IPS-NIHi11 (cell line): ENCODE results near the gene TXNDC9.
"Not testable (repeated sequence)": the region's sequence is repeated elsewhere in the genome, so short reads cannot be mapped to it uniquely, and the experiment has no call there.

ENCODE experiments used
- DNase-seq: peaks from one replicate; pipeline ENCODE4 v3.0.0; 2012; ENCODE audit warnings: mixed read lengths, low spot score

Gene TXNDC9

DNA sequence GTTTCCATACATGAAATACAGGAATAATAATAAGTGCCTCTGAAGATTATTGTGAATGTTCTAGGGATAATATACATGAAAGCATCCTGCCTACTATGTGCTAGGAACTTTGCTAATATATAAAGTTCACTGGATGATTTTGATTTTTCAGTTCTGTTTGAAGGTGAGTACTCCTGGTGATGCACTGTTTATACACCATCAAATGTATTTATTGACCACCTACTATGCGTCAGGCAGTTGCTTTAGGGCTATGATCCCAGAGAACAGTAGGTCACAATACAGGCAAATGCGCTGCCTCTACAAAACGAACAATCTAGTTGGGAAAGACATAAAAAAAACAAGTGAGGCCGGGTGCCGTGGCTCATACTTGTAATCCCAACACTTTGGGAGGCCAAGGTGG, 10.7 kb downstream of the TXNDC9 start:
- DNase-seq = no peak

DNA sequence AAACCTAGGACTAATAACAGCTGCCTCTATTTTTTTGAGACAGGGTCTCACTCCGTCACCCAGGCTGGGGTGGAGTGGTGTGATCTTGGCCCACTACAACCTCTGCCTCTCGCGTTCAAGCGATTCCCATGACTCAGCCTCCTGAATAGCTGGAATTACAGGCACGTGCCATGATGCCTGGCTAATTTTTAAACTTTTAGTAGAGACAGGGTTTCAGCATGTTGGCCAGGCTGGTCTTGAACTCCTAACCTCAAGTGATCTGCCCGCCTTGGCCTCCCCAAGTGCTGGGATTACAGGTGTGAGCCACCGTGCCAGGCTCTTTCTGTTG, 18.3 kb downstream of the TXNDC9 start:
- not testable (repeated sequence) for DNase-seq

DNA sequence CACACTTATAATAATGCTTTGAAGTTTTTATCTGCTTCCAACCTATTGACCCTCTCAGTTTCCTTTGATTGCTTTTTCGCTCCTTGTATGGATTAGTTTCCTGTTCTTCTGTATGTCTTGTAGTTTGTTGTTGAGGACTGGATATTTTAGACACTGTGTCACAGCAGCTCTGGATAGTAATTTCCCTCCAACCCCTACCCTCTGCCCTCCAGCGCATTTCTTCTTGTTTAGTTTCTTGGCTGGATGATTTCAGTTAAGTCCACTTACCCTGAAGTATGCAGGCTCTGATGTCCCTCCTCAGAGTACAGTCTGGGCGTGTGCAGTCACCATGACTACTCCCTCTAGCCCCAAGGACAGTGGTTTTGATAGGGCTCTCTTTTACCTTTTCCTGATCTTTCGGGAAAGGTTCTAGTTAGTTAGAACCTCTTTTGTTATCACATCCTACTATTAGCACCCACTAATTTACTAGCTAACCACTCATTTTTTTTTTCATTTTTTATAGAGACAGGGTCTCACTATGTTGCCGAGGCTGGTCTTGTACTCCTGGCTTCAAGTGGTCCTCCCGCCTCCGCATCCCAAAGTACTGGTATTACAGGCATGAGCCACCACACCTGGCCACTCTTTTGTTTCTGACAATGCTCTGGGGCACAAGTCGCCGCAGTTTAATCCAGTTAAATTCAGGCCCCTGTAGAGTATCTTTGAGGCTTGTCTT, 18.8 kb downstream of the TXNDC9 start:
- DNase-seq = no peak

DNA sequence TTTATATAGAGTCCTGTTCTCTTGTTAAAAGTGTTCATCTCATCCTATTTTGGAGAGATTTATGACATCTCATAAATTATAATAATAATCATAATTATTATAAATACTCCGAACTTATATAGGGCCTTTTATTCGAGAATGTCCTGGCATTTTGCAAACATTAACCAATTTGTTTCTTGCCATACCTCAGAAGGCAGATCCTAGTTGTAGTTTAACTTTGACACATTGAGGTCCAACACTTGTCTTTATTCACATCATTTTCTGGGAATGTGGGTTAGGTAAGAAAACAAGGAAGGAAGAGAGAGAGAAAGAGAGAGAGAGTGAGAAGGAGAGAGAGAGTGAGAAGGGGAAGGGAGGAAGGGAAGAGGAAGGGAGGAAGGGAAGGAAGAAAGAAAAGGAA, 35.0 kb downstream of the TXNDC9 start, which contains the start of gene LYG1:
Gene LYG1 (minus strand): TSS at position 101 of the 400 bp plus-strand sequence. CDS start 5,527 bp downstream, outside the sequence.
- DNase-seq = not testable (repeated sequence)

DNA sequence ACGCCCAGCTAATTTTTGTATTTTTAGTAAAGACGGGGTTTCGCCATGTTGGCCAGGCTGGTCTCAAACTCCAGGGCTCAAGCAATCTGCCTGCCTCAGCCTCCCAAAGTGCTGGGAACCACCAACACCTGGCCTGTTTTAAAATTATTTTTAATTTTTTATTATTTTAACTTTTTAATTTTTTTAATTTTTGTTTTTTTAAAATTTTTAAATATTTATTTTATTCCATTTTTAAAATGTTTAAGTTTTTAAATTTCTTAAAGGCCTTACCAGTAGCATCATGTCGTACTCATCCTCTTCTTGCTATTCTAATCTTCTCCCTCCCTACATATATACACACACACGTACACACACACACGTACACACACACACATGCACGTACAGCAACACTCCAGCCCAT, 36.6 kb downstream of the TXNDC9 start:
- DNase-seq = no peak

DNA sequence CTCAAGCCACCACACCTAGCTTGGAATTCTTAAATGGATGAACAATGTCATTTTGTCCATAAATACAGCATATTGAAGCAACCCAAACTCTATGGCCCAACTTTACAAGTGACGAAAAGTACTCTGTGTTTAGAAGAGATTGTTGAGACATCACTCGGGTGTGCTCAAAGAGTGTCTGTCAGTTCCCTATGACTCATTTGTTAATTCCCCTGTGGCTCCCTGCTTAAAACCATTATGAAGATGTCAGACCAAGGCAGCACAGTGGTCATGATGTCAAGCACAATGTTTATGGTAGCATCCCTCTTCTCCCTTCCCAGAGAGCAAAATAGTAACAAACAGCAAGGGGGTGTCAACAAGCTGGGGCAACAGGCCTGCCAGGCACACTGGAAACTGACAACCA, 38.1 kb downstream of the TXNDC9 start:
- DNase-seq = no peak

DNA sequence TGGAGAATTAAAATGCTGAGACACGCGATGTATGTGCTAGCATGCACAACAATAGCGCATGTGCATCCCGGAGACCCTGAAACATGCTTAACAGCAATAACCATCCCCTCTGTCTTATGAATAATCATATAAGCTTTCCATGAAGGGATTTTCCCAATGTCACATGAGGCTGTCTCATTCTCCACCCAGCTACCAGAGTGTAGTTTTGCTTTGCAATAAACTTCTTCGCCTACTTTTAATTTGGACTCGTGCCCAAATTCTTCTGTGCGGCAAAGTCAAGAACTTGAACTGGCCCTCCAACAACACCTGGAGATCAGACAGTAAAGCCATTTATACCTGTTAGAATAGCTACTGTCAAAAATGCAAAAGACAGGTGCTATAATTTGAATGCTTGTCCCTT, 50.6 kb downstream of the TXNDC9 start:
- no peak for DNase-seq

DNA sequence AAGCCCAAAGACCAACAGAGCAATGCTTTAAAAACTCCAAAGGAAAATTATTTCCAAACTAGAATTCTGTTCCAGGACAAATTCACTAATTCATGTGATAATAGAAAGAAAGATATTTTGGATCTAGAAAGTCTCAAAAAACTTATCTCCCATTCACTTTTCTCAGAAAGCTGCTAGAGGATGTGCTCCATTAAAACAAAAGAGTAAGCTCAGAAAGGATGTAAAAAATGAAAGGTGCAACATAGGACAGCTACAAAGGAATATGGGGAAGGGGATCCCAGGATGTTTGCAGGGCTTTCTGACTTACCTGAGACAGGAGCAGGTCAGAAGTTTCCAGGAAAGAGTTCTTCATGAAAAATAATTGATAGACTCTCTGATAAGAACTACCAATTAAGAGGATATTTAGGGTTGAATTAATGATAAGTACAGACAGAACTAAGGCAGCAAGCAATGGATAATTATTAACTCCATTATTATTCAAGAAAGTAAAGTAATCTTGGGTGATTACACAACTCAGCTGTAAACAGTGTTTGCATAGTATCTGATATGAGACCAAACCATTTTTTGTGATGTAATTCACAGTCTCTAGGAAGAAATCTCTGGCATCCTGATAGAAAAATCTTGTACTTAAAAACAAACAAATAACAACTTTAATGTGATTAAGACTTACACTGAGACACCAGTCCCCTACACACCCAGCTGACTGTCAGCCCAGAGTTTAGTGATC, 56.0 kb downstream of the TXNDC9 start:
- no peak for DNase-seq

DNA sequence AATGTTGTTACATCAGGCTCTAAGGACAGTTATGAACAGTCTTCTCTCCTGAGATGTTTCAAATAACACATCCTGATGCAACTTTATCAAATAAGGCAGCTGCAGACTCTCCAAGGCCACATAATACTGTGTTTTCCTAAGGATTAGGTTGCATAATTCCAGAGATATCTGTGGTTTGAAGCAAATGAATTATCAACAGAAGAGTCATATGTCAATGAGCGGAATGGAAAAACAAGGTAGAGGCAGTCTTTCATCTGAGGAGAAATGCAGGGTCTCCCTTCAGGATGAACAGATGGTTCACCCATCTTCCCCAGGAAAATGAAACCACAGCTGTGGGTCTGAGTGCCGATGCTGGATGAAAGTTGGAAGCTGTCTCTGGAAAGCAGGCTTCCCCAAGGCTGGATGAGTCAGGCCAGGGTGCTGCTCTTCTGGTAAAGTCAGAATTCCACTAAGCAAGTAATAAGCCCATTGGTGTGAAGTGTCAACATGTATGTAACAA, 57.3 kb downstream of the TXNDC9 start:
- no peak for DNase-seq

DNA sequence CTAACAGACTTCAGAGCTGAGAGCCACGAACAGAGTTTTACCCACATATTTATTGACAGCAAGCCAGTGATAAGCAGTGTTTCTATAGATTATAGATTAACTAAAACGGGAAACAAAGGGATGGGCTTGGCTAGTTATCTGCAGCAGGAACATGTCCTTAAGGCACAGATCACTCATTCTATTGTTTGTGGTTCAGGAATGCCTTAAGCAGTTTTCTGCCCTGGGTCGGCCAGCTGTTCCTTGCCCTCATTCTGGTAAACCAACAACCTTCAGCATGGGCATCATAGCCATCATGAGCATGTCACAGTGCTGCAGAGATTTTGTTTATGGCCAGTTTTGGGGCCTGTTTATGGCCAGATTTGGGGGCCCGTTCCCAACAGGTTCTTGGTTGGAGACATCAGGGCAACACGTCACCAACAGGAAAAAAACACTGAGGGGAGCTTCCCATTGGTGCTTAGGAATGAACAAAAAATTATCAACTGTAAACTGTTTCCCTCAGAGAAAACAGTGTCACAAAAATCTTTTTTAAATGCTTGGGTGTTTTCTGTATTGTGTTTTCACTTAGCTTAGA, 57.9 kb downstream of the TXNDC9 start:
- not testable (repeated sequence) for DNase-seq

DNA sequence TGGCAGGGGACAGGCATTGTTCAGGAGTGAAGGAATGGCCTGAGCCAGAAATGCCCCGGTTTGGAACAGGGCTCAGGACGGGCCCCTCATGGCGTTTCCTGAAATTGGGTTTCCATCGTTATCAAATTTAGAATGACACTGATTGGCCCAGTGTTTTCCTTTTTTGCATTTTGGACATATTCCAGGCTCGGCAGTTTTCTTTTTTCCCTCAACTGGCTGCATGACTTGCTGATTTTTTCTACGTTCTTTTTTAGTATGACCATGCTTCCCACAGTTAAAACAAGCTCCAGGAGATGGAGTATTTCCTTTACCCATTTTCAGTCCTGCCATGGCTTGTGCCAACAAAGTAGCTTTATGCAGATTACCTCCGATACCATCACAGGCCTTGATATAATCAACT, 60.3 kb downstream of the TXNDC9 start:
- DNase-seq = no peak
